ENCODE results near the gene EHBP1L1.
"Not testable (repeated sequence)": the region's sequence is repeated elsewhere in the genome, so short reads cannot be mapped to it uniquely, and the experiment has no call there.

Gene EHBP1L1

GRCh38 chr11:65562788-65563187 is 13.1 kb upstream of the EHBP1L1 start:
- no peak for DNase-seq

- no peak for DNase-seq
These were observed 12.3 kb upstream of the EHBP1L1 start for GRCh38 chr11:65563601-65564000.

GRCh38 chr11:65564879-65565559 is 10.8 kb upstream of the EHBP1L1 start:
- not testable (repeated sequence) for DNase-seq

- no peak for DNase-seq
These were observed 10.0 kb upstream of the EHBP1L1 start for GRCh38 chr11:65565624-65566453.

GRCh38 chr11:65569164-65569972 is 6.5 kb upstream of the EHBP1L1 start:
- no peak for DNase-seq

GRCh38 chr11:65569973-65570918 is 5.6 kb upstream of the EHBP1L1 start, which contains the start of gene ZNRD2:
ZNRD2 (plus strand) TSS chr11:65570477; CDS start chr11:65570492, 15 bp downstream.
- peak; percentile 98 for DNase-seq

GRCh38 chr11:65571420-65571819 is 4.4 kb upstream of the EHBP1L1 start:
- no peak for DNase-seq

- no peak for DNase-seq
These were observed 3.9 kb upstream of the EHBP1L1 start for GRCh38 chr11:65571940-65572339.

GRCh38 chr11:65572356-65573051 is 3.3 kb upstream of the EHBP1L1 start, which contains the start of gene FAM89B:
FAM89B (plus strand) TSS chr11:65572538; CDS start chr11:65572670, 132 bp downstream.
- DNase-seq, result peak; percentile 82

- no peak for DNase-seq
These were observed 2.3 kb upstream of the EHBP1L1 start for GRCh38 chr11:65573391-65574079.

- DNase-seq, result peak; percentile 99
These were observed 1.6 kb upstream of the EHBP1L1 start for GRCh38 chr11:65574109-65574810.

GRCh38 chr11:65574811-65575567 is 864 bp upstream of the EHBP1L1 start:
- DNase-seq, result no peak

- no peak for DNase-seq
These were observed 496 bp downstream of the EHBP1L1 start for GRCh38 chr11:65576232-65576866.

GRCh38 chr11:65576867-65577755 is 1.3 kb downstream of the EHBP1L1 start:
- peak; percentile 71 for DNase-seq

GRCh38 chr11:65577756-65578109 is 1.9 kb downstream of the EHBP1L1 start:
- no peak for DNase-seq

- DNase-seq, result no peak
These were observed 2.3 kb downstream of the EHBP1L1 start for GRCh38 chr11:65578134-65578533.

- no peak for DNase-seq
These were observed 2.8 kb downstream of the EHBP1L1 start for GRCh38 chr11:65578667-65579066.

- DNase-seq, result no peak
These were observed 3.4 kb downstream of the EHBP1L1 start for GRCh38 chr11:65579291-65579690.
